HEK293 (cell line): ENCODE measurements around the gene ALPK3.
A peak's percentile ranks its signal among the peaks of the same experiment; 100 is the strongest.

Experiments
- CTCF ChIA-PET: fragments of 350-600 bp; formaldehyde crosslinking; extraction: SDS; loops from one replicate; lab custom pipeline; 2021; ENCODE audit warnings: antibody characterized with exemption; lab: Yijun Ruan, JAX
- POLR2A ChIA-PET: fragments of 300-600 bp; formaldehyde crosslinking; extraction: SDS; loops from one replicate; lab custom pipeline; 2020; ENCODE audit warnings: antibody characterized with exemption, inconsistent platforms; lab: Yijun Ruan, JAX
- H3K27ac ChIP-seq: fragments of 200-500 bp; sonication (Bioruptor generic); 2 replicates; pipeline ENCODE4 v1.5.1; 2014; ENCODE audit warnings: low read depth, low read length, control low read depth, inconsistent platforms; ENCODE audit errors: extremely low read depth
- H3K36me3 ChIP-seq, 2 experiments: fragments of 200-500 bp in 1 of 2; sonication (Bioruptor generic) in 1 of 2; 1 replicate in 1 of 2; 2 replicates in 1 of 2; pipeline ENCODE4 v1.5.1; 2014 to 2017; ENCODE audit warnings: inconsistent platforms in 2 of 2, low read length in 2 of 2; ENCODE audit not compliant: control insufficient read depth in 2 of 2, insufficient read depth in 1 of 2
- H3K4me1 ChIP-seq: fragments of 200-500 bp; sonication (Bioruptor generic); 2 replicates; pipeline ENCODE4 v1.5.1; 2014; ENCODE audit warnings: mild to moderate bottlenecking, low read length, inconsistent platforms; ENCODE audit not compliant: control insufficient read depth, insufficient read depth
- H3K4me3 ChIP-seq: 2 replicates; pipeline ENCODE4 v1.5.1; 2011; ENCODE audit warnings: low read depth, mild to moderate bottlenecking, control low read depth, low read length, moderate library complexity
- H3K9me3 ChIP-seq: fragments of 200-500 bp; sonication (Bioruptor generic); 2 replicates; pipeline ENCODE4 v1.5.1; 2014; ENCODE audit warnings: low read depth, low read length, inconsistent platforms; ENCODE audit not compliant: control insufficient read depth, insufficient read depth
- GFI1B ChIP-seq: fragments of 450-650 bp; formaldehyde crosslinking; IDR thresholded peaks from 2 replicates; pipeline ENCODE4 v1.5.1; 2016; ENCODE audit warnings: missing biosample characterization, missing genetic modification characterization
- KLF10 ChIP-seq: fragments of 450-650 bp; IDR thresholded peaks from 2 replicates; pipeline ENCODE4 v1.5.1; 2018; ENCODE audit warnings: missing biosample characterization, mild to moderate bottlenecking, missing genetic modification characterization
- MEIS1 ChIP-seq: sonication (generic); formaldehyde crosslinking; IDR thresholded peaks from 2 replicates; pipeline ENCODE4 v1.8.1; 2022; ENCODE audit warnings: missing genetic modification reagents, mild to moderate bottlenecking, borderline replicate concordance
- TRIM28 ChIP-seq: IDR thresholded peaks from 2 replicates; pipeline ENCODE4 v1.6.1; 2011; ENCODE audit warnings: low read length, control low read depth, borderline replicate concordance
- ZBTB1 ChIP-seq: fragments of 450-650 bp; formaldehyde crosslinking; IDR thresholded peaks from 2 replicates; pipeline ENCODE4 v1.5.1; 2016; ENCODE audit warnings: missing biosample characterization, missing genetic modification characterization
- ZFP41 ChIP-seq: fragments of 450-650 bp; formaldehyde crosslinking; IDR thresholded peaks from 2 replicates; pipeline ENCODE4 v1.5.1; 2016; ENCODE audit warnings: missing biosample characterization, missing genetic modification characterization, borderline replicate concordance
- ZNF16 ChIP-seq: fragments of 450-650 bp; formaldehyde crosslinking; IDR thresholded peaks from 2 replicates; pipeline ENCODE4 v1.5.1; 2016; ENCODE audit warnings: low read depth, missing biosample characterization, missing genetic modification characterization
- ZNF19 ChIP-seq: fragments of 450-650 bp; formaldehyde crosslinking; IDR thresholded peaks from 2 replicates; pipeline ENCODE4; 2016; ENCODE audit warnings: missing biosample characterization, missing genetic modification characterization, low read depth
- ZNF211 ChIP-seq: fragments of 450-650 bp; formaldehyde crosslinking; IDR thresholded peaks from 2 replicates; pipeline ENCODE4 v1.5.1; 2016; ENCODE audit warnings: low read depth, missing biosample characterization, missing genetic modification characterization
- ZNF433 ChIP-seq: fragments of 450-650 bp; formaldehyde crosslinking; IDR thresholded peaks from 2 replicates; pipeline ENCODE4 v1.5.1; 2016; ENCODE audit warnings: missing biosample characterization, missing genetic modification characterization, low read depth
- ZNF548 ChIP-seq: fragments of 450-650 bp; formaldehyde crosslinking; IDR thresholded peaks from 2 replicates; pipeline ENCODE4 v1.5.1; 2016; ENCODE audit warnings: missing biosample characterization, missing genetic modification characterization
- ZNF555 ChIP-seq: fragments of 450-650 bp; formaldehyde crosslinking; conservative IDR thresholded peaks from 2 replicates; pipeline ENCODE4 v1.5.1; 2017; ENCODE audit warnings: missing biosample characterization, mild to moderate bottlenecking, missing genetic modification characterization, inconsistent platforms
- ZNF600 ChIP-seq: fragments of 450-650 bp; formaldehyde crosslinking; IDR thresholded peaks from 2 replicates; pipeline ENCODE4 v1.5.1; 2016; ENCODE audit warnings: missing biosample characterization, missing genetic modification characterization
- ZNF610 ChIP-seq: fragments of 450-650 bp; formaldehyde crosslinking; IDR thresholded peaks from 2 replicates; pipeline ENCODE4 v1.5.1; 2016; ENCODE audit warnings: missing biosample characterization, missing genetic modification characterization, borderline replicate concordance
- ZNF629 ChIP-seq: fragments of 450-650 bp; formaldehyde crosslinking; IDR thresholded peaks from 2 replicates; pipeline ENCODE4 v1.5.1; 2017; ENCODE audit warnings: missing biosample characterization, missing genetic modification characterization
- ZNF777 ChIP-seq: fragments of 450-650 bp; formaldehyde crosslinking; IDR thresholded peaks from 2 replicates; pipeline ENCODE4 v1.5.1; 2017; ENCODE audit warnings: missing biosample characterization, missing genetic modification characterization, borderline replicate concordance
- TF ChIP-seq, protein P1 (sequence below): fragments of 450-650 bp; formaldehyde crosslinking; IDR thresholded peaks from 2 replicates; pipeline ENCODE4 v1.5.0; 2017; ENCODE audit warnings: missing biosample characterization, missing genetic modification characterization, borderline replicate concordance
- TF ChIP-seq, protein P2 (sequence below): fragments of 450-650 bp; formaldehyde crosslinking; IDR thresholded peaks from 2 replicates; pipeline ENCODE4 v1.5.1; 2016; ENCODE audit warnings: missing biosample characterization, missing genetic modification characterization
- TF ChIP-seq, protein P3 (sequence below): fragments of 450-650 bp; formaldehyde crosslinking; IDR thresholded peaks from 2 replicates; pipeline ENCODE4 v1.5.1; 2016; ENCODE audit warnings: missing biosample characterization, missing genetic modification characterization
- TF ChIP-seq, protein P4 (sequence below): fragments of 450-650 bp; IDR thresholded peaks from 2 replicates; pipeline ENCODE4 v1.5.1; 2018; ENCODE audit warnings: missing biosample characterization, mild to moderate bottlenecking, missing genetic modification characterization
- TF ChIP-seq, protein P5 (sequence below): fragments of 450-650 bp; formaldehyde crosslinking; IDR thresholded peaks from 2 replicates; pipeline ENCODE4 v1.5.1; 2016; ENCODE audit warnings: missing biosample characterization, missing genetic modification characterization

ALPK3 gene

DNA sequence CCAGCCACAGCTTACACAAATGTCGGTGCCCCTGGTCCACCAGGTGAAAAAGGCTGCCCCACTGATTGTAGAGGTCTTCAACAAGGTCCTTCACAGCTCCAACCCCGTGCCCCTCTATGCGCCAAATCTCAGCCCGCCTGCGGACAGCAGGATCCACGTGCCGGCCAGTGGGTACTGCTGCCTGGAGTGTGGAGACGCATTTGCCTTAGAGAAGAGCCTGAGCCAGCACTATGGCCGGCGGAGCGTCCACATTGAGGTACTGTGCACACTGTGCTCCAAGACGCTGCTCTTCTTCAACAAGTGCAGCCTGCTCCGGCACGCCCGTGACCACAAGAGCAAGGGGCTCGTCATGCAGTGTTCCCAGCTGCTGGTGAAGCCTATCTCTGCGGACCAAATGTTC, 32.9 kb upstream of the ALPK3 start:
- H3K27ac ChIP-seq, result no peak overlapping the region
- TF ChIP-seq ZNF555 (no peak), ZNF600 (tag by site-specific recombination) (0 out of 2 replicates have a peak, but pooled peaks have one; percentile 39)
- no peak overlapping the region for H3K4me3 ChIP-seq
- peaks cover 38 to 56% of the 10 kb centered on the region in 2 experiments for H3K36me3 ChIP-seq
- POLR2A ChIA-PET, result no interaction called here
- 0 out of 2 replicates have a peak, but pooled peaks cover 1% of the 10 kb centered on the region for H3K4me1 ChIP-seq
- CTCF ChIA-PET, result interaction anchor here (0.6 kb wide), 1 partner anchor 11 kb away, joined by 5 read pairs; no protein-coding TSS in a partner anchor
- no peaks in the 10 kb centered on the region for H3K9me3 ChIP-seq

DNA sequence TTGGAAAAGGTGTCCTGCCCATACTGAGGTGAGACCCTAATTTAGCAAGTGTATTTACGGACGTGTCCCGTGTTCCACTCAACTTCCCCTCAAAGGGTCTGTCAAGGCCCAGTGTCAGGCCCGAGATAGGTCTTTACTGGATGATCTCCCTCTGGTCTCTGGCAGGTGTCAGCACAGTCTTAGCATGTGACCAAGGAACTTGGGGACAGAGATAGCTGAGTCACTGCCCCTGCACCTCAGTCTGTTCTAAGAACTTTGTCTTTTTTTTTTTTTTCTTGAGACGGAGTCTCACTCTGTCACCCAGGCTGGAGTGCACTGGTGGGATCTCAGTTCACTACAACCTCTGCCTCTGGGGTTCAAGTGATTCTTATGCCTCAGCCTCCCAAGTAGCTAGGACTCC, 32.1 kb upstream of the ALPK3 start:
- Histone ChIP-seq H3K36me3 (peaks cover 34 to 57% of the 10 kb centered on the region in 2 experiments), H3K4me1 (0 out of 2 replicates have a peak, but pooled peaks cover 5% of the 10 kb centered on the region), H3K9me3 (no peaks in the 10 kb centered on the region), H3K4me3 (no peak overlapping the region), H3K27ac (no peak overlapping the region)
- CTCF ChIA-PET, result interaction anchor here (0.8 kb wide), 1 partner anchor 8 kb away, joined by 3 read pairs; no protein-coding TSS in a partner anchor
- POLR2A ChIA-PET, result no interaction called here
- TF ChIP-seq ZBTB1 (tag by site-specific recombination) (no peak), ZNF19 (tag by site-specific recombination) (no peak), ZNF433 (no peak)

DNA sequence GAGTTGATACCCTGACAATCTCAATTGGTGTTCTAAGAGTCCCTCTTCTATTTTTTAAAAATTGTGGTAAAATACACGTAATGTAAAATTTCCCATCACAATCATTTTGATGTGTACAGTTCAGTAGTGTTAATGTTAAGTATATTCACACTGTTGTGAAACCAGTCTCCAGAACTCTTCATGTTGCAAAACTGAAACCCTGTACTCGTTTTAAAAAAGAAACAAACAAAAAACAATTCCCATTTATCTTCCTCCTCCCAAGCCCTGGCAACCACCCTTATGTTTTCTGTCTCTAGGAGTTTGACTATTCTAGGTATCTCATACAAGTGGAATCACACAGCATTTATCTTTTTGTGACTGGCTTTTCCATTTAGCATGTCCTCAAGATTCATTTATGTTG, 28.7 kb upstream of the ALPK3 start:
- peaks cover 5% of the 10 kb centered on the region; the same call in 1 of the 2 replicates for H3K4me1 ChIP-seq
- H3K9me3 ChIP-seq, result no peaks in the 10 kb centered on the region
- H3K27ac ChIP-seq, result no peak overlapping the region
- H3K36me3 ChIP-seq, result peaks cover 41 to 66% of the 10 kb centered on the region in 2 experiments
- ChIA-PET CTCF (no interaction called here), POLR2A (interaction anchor here (0.7 kb wide), 1 partner anchor 73 kb away, joined by 6 read pairs; the partner anchor contains the start of gene SEC11A)
- no peak overlapping the region for H3K4me3 ChIP-seq
- TF ChIP-seq TRIM28, result no peak
- TF ChIP-seq ZNF555, result no peak
- TF ChIP-seq, protein P1, sequence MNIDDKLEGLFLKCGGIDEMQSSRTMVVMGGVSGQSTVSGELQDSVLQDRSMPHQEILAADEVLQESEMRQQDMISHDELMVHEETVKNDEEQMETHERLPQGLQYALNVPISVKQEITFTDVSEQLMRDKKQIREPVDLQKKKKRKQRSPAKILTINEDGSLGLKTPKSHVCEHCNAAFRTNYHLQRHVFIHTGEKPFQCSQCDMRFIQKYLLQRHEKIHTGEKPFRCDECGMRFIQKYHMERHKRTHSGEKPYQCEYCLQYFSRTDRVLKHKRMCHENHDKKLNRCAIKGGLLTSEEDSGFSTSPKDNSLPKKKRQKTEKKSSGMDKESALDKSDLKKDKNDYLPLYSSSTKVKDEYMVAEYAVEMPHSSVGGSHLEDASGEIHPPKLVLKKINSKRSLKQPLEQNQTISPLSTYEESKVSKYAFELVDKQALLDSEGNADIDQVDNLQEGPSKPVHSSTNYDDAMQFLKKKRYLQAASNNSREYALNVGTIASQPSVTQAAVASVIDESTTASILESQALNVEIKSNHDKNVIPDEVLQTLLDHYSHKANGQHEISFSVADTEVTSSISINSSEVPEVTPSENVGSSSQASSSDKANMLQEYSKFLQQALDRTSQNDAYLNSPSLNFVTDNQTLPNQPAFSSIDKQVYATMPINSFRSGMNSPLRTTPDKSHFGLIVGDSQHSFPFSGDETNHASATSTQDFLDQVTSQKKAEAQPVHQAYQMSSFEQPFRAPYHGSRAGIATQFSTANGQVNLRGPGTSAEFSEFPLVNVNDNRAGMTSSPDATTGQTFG (tag by site-specific recombination), result no peak
- TF ChIP-seq KLF10 (tag by site-specific recombination), result no peak
- TF ChIP-seq ZNF629 (tag by site-specific recombination), result no peak
- TF ChIP-seq ZNF610 (tag by site-specific recombination), result no peak
- TF ChIP-seq ZNF19 (tag by site-specific recombination), result no peak
- no peak for TF ChIP-seq MEIS1
- TF ChIP-seq ZNF211 (tag by site-specific recombination), result no peak
- no peak for TF ChIP-seq GFI1B (tag by site-specific recombination)
- TF ChIP-seq, protein P2, sequence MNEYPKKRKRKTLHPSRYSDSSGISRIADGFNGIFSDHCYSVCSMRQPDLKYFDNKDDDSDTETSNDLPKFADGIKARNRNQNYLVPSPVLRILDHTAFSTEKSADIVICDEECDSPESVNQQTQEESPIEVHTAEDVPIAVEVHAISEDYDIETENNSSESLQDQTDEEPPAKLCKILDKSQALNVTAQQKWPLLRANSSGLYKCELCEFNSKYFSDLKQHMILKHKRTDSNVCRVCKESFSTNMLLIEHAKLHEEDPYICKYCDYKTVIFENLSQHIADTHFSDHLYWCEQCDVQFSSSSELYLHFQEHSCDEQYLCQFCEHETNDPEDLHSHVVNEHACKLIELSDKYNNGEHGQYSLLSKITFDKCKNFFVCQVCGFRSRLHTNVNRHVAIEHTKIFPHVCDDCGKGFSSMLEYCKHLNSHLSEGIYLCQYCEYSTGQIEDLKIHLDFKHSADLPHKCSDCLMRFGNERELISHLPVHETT, result no peak
- TF ChIP-seq, protein P3, sequence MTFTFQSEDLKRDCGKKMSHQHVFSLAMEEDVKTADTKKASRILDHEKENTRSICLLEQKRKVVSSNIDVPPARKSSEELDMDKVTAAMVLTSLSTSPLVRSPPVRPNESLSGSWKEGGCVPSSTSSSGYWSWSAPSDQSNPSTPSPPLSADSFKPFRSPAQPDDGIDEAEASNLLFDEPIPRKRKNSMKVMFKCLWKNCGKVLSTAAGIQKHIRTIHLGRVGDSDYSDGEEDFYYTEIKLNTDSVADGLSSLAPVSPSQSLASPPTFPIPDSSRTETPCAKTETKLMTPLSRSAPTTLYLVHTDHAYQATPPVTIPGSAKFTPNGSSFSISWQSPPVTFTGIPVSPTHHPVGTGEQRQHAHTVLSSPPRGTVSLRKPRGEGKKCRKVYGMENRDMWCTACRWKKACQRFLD (tag by site-specific recombination), result no peak
- TF ChIP-seq ZNF16 (tag by site-specific recombination), result no peak
- TF ChIP-seq, protein P4, sequence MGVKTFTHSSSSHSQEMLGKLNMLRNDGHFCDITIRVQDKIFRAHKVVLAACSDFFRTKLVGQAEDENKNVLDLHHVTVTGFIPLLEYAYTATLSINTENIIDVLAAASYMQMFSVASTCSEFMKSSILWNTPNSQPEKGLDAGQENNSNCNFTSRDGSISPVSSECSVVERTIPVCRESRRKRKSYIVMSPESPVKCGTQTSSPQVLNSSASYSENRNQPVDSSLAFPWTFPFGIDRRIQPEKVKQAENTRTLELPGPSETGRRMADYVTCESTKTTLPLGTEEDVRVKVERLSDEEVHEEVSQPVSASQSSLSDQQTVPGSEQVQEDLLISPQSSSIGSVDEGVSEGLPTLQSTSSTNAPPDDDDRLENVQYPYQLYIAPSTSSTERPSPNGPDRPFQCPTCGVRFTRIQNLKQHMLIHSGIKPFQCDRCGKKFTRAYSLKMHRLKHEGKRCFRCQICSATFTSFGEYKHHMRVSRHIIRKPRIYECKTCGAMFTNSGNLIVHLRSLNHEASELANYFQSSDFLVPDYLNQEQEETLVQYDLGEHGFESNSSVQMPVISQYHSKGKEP (tag by site-specific recombination), result no peak
- TF ChIP-seq ZNF548 (tag by site-specific recombination), result no peak
- TF ChIP-seq ZNF777 (tag by site-specific recombination), result no peak
- TF ChIP-seq, protein P5, sequence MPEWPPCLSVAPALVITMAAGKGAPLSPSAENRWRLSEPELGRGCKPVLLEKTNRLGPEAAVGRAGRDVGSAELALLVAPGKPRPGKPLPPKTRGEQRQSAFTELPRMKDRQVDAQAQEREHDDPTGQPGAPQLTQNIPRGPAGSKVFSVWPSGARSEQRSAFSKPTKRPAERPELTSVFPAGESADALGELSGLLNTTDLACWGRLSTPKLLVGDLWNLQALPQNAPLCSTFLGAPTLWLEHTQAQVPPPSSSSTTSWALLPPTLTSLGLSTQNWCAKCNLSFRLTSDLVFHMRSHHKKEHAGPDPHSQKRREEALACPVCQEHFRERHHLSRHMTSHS (tag by site-specific recombination), result no peak
- TF ChIP-seq ZFP41 (tag by site-specific recombination), result no peak
